Loucy (cell line): ENCODE measurements around the gene NHS.

Source experiments
- H2AFZ ChIP-seq: fragments of 200-600 bp; sonication (generic); 2 replicates; pipeline ENCODE4 v1.6.0; 2016; ENCODE audit warnings: antibody characterized with exemption, mild to moderate bottlenecking, low read length, moderate library complexity
- H3F3A ChIP-seq: fragments of 200-600 bp; 2 replicates; pipeline ENCODE4 v1.6.0; 2016; ENCODE audit warnings: antibody characterized with exemption, low read depth, mild to moderate bottlenecking
- H3K27me3 ChIP-seq: fragments of 200-600 bp; sonication (generic); 2 replicates; pipeline ENCODE4 v1.6.1; 2014; ENCODE audit warnings: low read length, mild to moderate bottlenecking; ENCODE audit not compliant: insufficient read depth, poor library complexity, severe bottlenecking
- H3K36me3 ChIP-seq: fragments of 200-600 bp; sonication (generic); 2 replicates; pipeline ENCODE4 v1.6.1; 2016; ENCODE audit warnings: low read length; ENCODE audit not compliant: insufficient read depth
- H3K4me1 ChIP-seq: fragments of 200-600 bp; sonication (generic); 2 replicates; pipeline ENCODE4 v1.5.1; 2014; ENCODE audit warnings: low read length, mild to moderate bottlenecking; ENCODE audit not compliant: insufficient read depth, poor library complexity, severe bottlenecking
- H3K4me2 ChIP-seq: fragments of 200-600 bp; sonication (generic); 2 replicates; pipeline ENCODE4 v1.6.0; 2014; ENCODE audit warnings: antibody characterized with exemption, low read length, low read depth, mild to moderate bottlenecking; ENCODE audit not compliant: poor library complexity, severe bottlenecking
- H3K4me3 ChIP-seq: fragments of 200-600 bp; sonication (generic); 2 replicates; pipeline ENCODE4 v1.5.1; 2014; ENCODE audit warnings: low read length, mild to moderate bottlenecking, mixed read lengths; ENCODE audit not compliant: poor library complexity, severe bottlenecking
- H3K79me2 ChIP-seq: fragments of 200-600 bp; sonication (generic); 2 replicates; pipeline ENCODE4 v1.6.1; 2014; ENCODE audit warnings: low read length; ENCODE audit not compliant: insufficient read depth
- H3K9ac ChIP-seq: fragments of 200-600 bp; sonication (generic); 2 replicates; pipeline ENCODE4 v1.6.0; 2014; ENCODE audit warnings: mild to moderate bottlenecking, low read depth, low read length, moderate library complexity; ENCODE audit not compliant: poor library complexity, severe bottlenecking
- H3K9me2 ChIP-seq: fragments of 200-600 bp; sonication (generic); replicated peaks from 2 replicates; pipeline ENCODE4 v1.6.1; 2016; ENCODE audit warnings: low read depth, low read length, mixed read lengths
- H3K9me3 ChIP-seq: fragments of 200-600 bp; sonication (generic); 2 replicates; pipeline ENCODE4 v1.6.1; 2014; ENCODE audit warnings: mild to moderate bottlenecking, antibody characterized with exemption, low read length, low read depth; ENCODE audit not compliant: insufficient read depth
- H4K20me1 ChIP-seq: fragments of 200-600 bp; sonication (generic); 2 replicates; pipeline ENCODE4 v1.6.0; 2014; ENCODE audit warnings: antibody characterized with exemption, low read length, mild to moderate bottlenecking; ENCODE audit not compliant: insufficient read depth, poor library complexity, severe bottlenecking
- CTCF ChIP-seq: fragments of 200-600 bp; sonication (generic); conservative IDR thresholded peaks from 2 replicates; pipeline ENCODE4 v1.5.1; 2014; ENCODE audit warnings: mild to moderate bottlenecking, antibody characterized with exemption, low read length
- EZH2phosphoT487 ChIP-seq: fragments of 200-600 bp; IDR thresholded peaks from 2 replicates; pipeline ENCODE4 v1.6.1; 2018; ENCODE audit warnings: antibody characterized with exemption, mild to moderate bottlenecking, moderate library complexity, borderline replicate concordance

Gene NHS

GRCh38 chrX:17735406-17735805 lies 360.4 kb downstream of the NHS start:
- Histone ChIP-seq H3K4me1 (peaks cover 4% of the 10 kb centered on the region), H3F3A (no peaks in the 10 kb centered on the region), H3K4me3 (no peak overlapping the region), H3K36me3 (no peaks in the 10 kb centered on the region), H2AFZ (no peak overlapping the region), H3K4me2 (no peak overlapping the region), H3K9me3 (no peaks in the 10 kb centered on the region), H3K9me2 (no peaks in the 10 kb centered on the region), H3K79me2 (no peaks in the 10 kb centered on the region), H3K27me3 (no peaks in the 10 kb centered on the region), H3K9ac (no peak overlapping the region), H4K20me1 (no peaks in the 10 kb centered on the region)
- TF ChIP-seq EZH2phosphoT487, result no peak
- TF ChIP-seq CTCF, result no peak

- no peak overlapping the region for H2AFZ ChIP-seq
- no peak overlapping the region for H3K4me2 ChIP-seq
- no peak for TF ChIP-seq CTCF
- TF ChIP-seq EZH2phosphoT487, result no peak
- H3F3A ChIP-seq, result no peaks in the 10 kb centered on the region
- H3K9me2 ChIP-seq, result no peaks in the 10 kb centered on the region
- no peaks in the 10 kb centered on the region for H3K36me3 ChIP-seq
- H4K20me1 ChIP-seq, result no peaks in the 10 kb centered on the region
- peaks cover 4% of the 10 kb centered on the region for H3K4me1 ChIP-seq
- H3K9me3 ChIP-seq, result no peaks in the 10 kb centered on the region
- H3K9ac ChIP-seq, result no peak overlapping the region
- no peaks in the 10 kb centered on the region for H3K27me3 ChIP-seq
- H3K79me2 ChIP-seq, result no peaks in the 10 kb centered on the region
- no peak overlapping the region for H3K4me3 ChIP-seq
Observed at GRCh38 chrX:17736478-17736855, 361.5 kb downstream of the NHS start.

GRCh38 chrX:17736856-17737709 lies 362.1 kb downstream of the NHS start, which contains the start of gene SCML1:
Gene SCML1, plus strand, starts transcription at chrX:17737493. Its CDS starts 6,694 bp downstream, at chrX:17744187.
- Histone ChIP-seq H3K27me3 (no peaks in the 10 kb centered on the region), H3K36me3 (no peaks in the 10 kb centered on the region)

More at GRCh38 chrX:17736856-17737709, 362.1 kb downstream of the NHS start, which contains the start of gene SCML1:
- H3K9ac ChIP-seq, result no peak within 1 kb of the TSS
- no peak within 1 kb of the TSS for H3K4me3 ChIP-seq
- H4K20me1 ChIP-seq, result no peaks in the 10 kb centered on the region
- no peaks in the 10 kb centered on the region for H3K79me2 ChIP-seq
- no peak within 1 kb of the TSS for H3K4me2 ChIP-seq
- no peak within 1 kb of the TSS for H2AFZ ChIP-seq
- no peak for TF ChIP-seq CTCF
- no peak for TF ChIP-seq EZH2phosphoT487
- peaks cover 4% of the 10 kb centered on the region for H3K4me1 ChIP-seq
- no peaks in the 10 kb centered on the region for H3K9me3 ChIP-seq
- no peaks in the 10 kb centered on the region for H3F3A ChIP-seq
- no peaks in the 10 kb centered on the region for H3K9me2 ChIP-seq
